ENCODE results near the gene GRAP2. TPM values are rescaled to one million over a fixed set of nuclear protein-coding genes. Genes with fewer than 3 reads are reported as not detected.

Gene GRAP2
- total and polyA plus RNA-seq, 2 of the 8 experiments (the other 6 are each of a cell fraction or from before 2014, with no cell fraction given), result 0.08 TPM; not detected in 1

DNA sequence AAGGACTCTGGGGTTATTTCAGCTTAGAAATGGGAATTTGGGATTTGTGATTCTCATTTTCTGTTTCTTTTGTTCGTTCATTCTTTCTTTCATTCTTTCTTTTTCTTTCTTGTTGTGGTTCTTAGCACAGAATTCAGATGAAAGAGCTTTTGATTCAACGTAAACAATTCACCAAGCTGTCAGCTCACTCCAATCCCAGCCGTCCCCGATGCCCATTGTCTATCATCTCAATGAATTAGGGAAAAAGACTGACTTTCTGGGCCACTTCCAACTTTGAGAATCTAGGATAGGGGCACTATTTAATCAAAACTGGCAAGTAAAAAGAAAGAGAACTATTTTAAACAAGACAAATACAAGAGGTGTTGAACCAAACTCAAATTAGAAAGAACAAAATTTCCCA lies 34.2 kb downstream of the GRAP2 start (continued):
- TF ChIP-seq, protein P1, sequence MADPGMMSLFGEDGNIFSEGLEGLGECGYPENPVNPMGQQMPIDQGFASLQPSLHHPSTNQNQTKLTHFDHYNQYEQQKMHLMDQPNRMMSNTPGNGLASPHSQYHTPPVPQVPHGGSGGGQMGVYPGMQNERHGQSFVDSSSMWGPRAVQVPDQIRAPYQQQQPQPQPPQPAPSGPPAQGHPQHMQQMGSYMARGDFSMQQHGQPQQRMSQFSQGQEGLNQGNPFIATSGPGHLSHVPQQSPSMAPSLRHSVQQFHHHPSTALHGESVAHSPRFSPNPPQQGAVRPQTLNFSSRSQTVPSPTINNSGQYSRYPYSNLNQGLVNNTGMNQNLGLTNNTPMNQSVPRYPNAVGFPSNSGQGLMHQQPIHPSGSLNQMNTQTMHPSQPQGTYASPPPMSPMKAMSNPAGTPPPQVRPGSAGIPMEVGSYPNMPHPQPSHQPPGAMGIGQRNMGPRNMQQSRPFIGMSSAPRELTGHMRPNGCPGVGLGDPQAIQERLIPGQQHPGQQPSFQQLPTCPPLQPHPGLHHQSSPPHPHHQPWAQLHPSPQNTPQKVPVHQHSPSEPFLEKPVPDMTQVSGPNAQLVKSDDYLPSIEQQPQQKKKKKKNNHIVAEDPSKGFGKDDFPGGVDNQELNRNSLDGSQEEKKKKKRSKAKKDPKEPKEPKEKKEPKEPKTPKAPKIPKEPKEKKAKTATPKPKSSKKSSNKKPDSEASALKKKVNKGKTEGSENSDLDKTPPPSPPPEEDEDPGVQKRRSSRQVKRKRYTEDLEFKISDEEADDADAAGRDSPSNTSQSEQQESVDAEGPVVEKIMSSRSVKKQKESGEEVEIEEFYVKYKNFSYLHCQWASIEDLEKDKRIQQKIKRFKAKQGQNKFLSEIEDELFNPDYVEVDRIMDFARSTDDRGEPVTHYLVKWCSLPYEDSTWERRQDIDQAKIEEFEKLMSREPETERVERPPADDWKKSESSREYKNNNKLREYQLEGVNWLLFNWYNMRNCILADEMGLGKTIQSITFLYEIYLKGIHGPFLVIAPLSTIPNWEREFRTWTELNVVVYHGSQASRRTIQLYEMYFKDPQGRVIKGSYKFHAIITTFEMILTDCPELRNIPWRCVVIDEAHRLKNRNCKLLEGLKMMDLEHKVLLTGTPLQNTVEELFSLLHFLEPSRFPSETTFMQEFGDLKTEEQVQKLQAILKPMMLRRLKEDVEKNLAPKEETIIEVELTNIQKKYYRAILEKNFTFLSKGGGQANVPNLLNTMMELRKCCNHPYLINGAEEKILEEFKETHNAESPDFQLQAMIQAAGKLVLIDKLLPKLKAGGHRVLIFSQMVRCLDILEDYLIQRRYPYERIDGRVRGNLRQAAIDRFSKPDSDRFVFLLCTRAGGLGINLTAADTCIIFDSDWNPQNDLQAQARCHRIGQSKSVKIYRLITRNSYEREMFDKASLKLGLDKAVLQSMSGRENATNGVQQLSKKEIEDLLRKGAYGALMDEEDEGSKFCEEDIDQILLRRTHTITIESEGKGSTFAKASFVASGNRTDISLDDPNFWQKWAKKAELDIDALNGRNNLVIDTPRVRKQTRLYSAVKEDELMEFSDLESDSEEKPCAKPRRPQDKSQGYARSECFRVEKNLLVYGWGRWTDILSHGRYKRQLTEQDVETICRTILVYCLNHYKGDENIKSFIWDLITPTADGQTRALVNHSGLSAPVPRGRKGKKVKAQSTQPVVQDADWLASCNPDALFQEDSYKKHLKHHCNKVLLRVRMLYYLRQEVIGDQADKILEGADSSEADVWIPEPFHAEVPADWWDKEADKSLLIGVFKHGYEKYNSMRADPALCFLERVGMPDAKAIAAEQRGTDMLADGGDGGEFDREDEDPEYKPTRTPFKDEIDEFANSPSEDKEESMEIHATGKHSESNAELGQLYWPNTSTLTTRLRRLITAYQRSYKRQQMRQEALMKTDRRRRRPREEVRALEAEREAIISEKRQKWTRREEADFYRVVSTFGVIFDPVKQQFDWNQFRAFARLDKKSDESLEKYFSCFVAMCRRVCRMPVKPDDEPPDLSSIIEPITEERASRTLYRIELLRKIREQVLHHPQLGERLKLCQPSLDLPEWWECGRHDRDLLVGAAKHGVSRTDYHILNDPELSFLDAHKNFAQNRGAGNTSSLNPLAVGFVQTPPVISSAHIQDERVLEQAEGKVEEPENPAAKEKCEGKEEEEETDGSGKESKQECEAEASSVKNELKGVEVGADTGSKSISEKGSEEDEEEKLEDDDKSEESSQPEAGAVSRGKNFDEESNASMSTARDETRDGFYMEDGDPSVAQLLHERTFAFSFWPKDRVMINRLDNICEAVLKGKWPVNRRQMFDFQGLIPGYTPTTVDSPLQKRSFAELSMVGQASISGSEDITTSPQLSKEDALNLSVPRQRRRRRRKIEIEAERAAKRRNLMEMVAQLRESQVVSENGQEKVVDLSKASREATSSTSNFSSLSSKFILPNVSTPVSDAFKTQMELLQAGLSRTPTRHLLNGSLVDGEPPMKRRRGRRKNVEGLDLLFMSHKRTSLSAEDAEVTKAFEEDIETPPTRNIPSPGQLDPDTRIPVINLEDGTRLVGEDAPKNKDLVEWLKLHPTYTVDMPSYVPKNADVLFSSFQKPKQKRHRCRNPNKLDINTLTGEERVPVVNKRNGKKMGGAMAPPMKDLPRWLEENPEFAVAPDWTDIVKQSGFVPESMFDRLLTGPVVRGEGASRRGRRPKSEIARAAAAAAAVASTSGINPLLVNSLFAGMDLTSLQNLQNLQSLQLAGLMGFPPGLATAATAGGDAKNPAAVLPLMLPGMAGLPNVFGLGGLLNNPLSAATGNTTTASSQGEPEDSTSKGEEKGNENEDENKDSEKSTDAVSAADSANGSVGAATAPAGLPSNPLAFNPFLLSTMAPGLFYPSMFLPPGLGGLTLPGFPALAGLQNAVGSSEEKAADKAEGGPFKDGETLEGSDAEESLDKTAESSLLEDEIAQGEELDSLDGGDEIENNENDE (IDR thresholded peaks at IDR 0.05; ENCODE audit: insufficient replicate concordance, low read length), result no peak
- no peak for TF ChIP-seq TCF12 (IDR thresholded peaks at IDR 0.05; ENCODE audit: low read depth, low read length)

Measured in H1 (cell line).